ENCODE results near the gene SGMS2. TPM values are rescaled to one million over a fixed set of nuclear protein-coding genes. Genes with fewer than 3 reads are reported as not detected.

The SGMS2 gene
- total and polyA plus RNA-seq, 10 of the 15 experiments (the other 5 are each of a cell fraction or from before 2014, with no cell fraction given): under 0.01 to 3.2 (median 0.17) TPM; not detected in 4

DNA sequence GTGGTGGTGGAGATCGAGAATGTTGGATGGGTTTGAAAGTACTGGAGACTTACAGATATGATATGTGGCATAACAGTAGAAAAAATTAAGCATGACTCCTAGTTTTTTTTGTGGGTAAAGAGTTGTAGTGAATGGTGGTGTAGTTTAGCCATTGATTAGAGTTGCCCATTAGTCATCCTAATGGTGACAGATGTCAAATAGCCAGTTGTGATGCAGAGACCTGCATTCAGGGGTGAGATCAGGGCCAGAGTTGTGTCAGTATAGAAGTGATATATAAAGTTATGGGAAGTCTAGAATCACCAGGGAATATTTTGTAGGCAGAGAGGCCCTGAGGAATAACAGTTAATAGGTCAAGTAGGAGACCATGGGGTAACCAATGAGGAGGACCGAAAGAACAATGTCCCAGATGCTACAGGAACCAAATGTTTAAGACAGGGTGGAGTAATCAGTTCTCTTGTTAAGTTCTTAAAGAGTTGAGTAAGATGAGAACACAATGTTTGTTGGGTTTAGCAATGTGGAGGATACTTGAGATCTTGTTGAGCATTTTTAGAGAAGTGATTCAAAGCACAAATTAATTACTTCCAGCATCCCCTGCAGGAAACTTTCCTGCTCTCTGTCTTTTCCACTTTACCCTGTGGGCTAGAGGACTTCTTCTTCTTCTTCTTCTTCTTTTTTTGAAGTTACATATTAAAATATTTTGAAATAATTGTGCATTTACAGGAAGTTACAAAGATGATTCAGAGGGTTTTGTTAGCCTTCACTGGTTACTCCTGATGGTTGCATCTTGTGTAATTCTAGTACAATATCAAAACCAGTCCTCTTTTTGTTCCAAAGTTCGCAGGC lies 13.3 kb downstream of the SGMS2 start (continued):
- TF ChIP-seq, protein P1, sequence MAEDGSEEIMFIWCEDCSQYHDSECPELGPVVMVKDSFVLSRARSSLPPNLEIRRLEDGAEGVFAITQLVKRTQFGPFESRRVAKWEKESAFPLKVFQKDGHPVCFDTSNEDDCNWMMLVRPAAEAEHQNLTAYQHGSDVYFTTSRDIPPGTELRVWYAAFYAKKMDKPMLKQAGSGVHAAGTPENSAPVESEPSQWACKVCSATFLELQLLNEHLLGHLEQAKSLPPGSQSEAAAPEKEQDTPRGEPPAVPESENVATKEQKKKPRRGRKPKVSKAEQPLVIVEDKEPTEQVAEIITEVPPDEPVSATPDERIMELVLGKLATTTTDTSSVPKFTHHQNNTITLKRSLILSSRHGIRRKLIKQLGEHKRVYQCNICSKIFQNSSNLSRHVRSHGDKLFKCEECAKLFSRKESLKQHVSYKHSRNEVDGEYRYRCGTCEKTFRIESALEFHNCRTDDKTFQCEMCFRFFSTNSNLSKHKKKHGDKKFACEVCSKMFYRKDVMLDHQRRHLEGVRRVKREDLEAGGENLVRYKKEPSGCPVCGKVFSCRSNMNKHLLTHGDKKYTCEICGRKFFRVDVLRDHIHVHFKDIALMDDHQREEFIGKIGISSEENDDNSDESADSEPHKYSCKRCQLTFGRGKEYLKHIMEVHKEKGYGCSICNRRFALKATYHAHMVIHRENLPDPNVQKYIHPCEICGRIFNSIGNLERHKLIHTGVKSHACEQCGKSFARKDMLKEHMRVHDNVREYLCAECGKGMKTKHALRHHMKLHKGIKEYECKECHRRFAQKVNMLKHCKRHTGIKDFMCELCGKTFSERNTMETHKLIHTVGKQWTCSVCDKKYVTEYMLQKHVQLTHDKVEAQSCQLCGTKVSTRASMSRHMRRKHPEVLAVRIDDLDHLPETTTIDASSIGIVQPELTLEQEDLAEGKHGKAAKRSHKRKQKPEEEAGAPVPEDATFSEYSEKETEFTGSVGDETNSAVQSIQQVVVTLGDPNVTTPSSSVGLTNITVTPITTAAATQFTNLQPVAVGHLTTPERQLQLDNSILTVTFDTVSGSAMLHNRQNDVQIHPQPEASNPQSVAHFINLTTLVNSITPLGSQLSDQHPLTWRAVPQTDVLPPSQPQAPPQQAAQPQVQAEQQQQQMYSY (CRISPR knock-in tag; IDR thresholded peaks at IDR 0.05): no peak

DNA sequence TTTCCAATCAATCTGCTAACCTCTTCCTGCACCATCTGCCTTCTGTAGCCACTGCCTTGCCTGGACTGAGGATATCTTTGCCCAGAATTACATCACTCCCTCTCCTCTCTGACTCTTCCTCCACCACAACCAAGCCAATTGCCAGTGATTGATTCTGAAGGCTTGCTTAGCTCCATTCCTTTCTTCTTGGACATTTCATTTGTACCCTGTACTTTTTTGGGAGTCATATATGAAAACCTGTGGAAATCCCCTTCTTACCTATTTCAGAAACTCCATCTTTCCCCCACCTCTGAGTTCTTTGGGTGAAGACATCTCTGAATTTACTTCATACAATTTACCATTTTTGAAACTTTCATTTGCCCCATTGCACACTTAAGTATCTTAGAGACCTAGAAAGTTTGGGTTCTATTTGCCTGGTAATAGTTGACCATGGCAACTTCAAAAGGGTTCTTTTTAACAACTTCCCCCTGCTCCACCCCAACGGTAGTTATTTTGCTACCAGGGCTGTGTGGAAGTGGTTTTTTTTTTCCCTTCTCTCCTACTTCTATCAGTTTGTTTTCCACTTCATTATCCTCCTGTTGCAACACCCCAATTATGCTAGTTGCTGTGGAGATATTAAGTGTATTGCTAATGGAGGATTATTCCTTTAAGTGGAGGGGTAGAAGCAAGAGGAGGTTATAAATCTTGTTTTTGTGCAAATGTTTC lies 14.3 kb downstream of the SGMS2 start:
- 0% methylated on average over 1 of the region's 1 CpG for WGBS (ENCODE audit: insufficient coverage, insufficient replicate concordance, low lambda C conversion rate, missing lambda C conversion rate)
- SMC1A ChIA-PET (ENCODE audit: uncharacterized antibody, unreplicated experiment): no interaction called here
- ATAC-seq: no peak
- in situ Hi-C loops (cut with MboI): no loop called here
- H3K9me3 ChIP-seq (replicated peaks; ENCODE audit: control insufficient read depth, insufficient read depth, low read length): no peaks in the 10 kb centered on the region
- H3K36me3 ChIP-seq (ENCODE audit: control insufficient read depth in 2 of 2, insufficient read depth in 2 of 2, low read length in 1 of 2): no peaks in the 10 kb centered on the region
- CTCF ChIA-PET: no interaction called here
- H3K79me2 ChIP-seq (ENCODE audit: control insufficient read depth, insufficient read depth, low read length): no peaks in the 10 kb centered on the region
- POLR2A ChIA-PET: no interaction called here
- intact Hi-C loops (cut with micrococcal nuclease; ENCODE audit: unreplicated experiment): no loop called here
- no peak overlapping the region for H3K9ac ChIP-seq (ENCODE audit: control insufficient read depth, insufficient read depth, low read length)
- RAD21 ChIA-PET (ENCODE audit: unreplicated experiment): no interaction called here
- H3K27ac ChIP-seq (ENCODE audit: control insufficient read depth, insufficient read depth): no peak overlapping the region
- H3K4me3 ChIP-seq: no peak overlapping the region
- H3K4me1 ChIP-seq (ENCODE audit: control insufficient read depth, insufficient read depth, low read length): no peaks in the 10 kb centered on the region
- no peak overlapping the region for H3K4me2 ChIP-seq (ENCODE audit: control insufficient read depth, insufficient read depth)
- H3K27me3 ChIP-seq (replicated peaks in 1 of 2; ENCODE audit: control insufficient read depth in 2 of 2, insufficient read depth in 2 of 2, low read length in 1 of 2): no peaks in the 10 kb centered on the region
- no peak overlapping the region for H2AFZ ChIP-seq (ENCODE audit: control insufficient read depth, low read depth, low read length)
- DNase-seq (ENCODE audit: low read depth, low spot score): no peak
- TF ChIP-seq RUNX3 (IDR thresholded peaks at IDR 0.05; ENCODE audit: low read length): no peak
- no peak for TF ChIP-seq HDAC2 (IDR thresholded peaks at IDR 0.05)
- TF ChIP-seq DPF2 (IDR thresholded peaks at IDR 0.05): no peak
- TF ChIP-seq, protein P2, sequence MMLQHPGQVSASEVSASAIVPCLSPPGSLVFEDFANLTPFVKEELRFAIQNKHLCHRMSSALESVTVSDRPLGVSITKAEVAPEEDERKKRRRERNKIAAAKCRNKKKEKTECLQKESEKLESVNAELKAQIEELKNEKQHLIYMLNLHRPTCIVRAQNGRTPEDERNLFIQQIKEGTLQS (IDR thresholded peaks at IDR 0.05; ENCODE audit: borderline replicate concordance, extremely low read depth, low read depth, low read length): no peak
- TF ChIP-seq, protein P3, sequence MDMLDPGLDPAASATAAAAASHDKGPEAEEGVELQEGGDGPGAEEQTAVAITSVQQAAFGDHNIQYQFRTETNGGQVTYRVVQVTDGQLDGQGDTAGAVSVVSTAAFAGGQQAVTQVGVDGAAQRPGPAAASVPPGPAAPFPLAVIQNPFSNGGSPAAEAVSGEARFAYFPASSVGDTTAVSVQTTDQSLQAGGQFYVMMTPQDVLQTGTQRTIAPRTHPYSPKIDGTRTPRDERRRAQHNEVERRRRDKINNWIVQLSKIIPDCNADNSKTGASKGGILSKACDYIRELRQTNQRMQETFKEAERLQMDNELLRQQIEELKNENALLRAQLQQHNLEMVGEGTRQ (IDR thresholded peaks at IDR 0.05; ENCODE audit: borderline replicate concordance, low read depth, low read length): no peak
- TF ChIP-seq TARDBP (IDR thresholded peaks at IDR 0.05; ENCODE audit: borderline replicate concordance): no peak
- TF ChIP-seq GABPA (IDR thresholded peaks at IDR 0.05; ENCODE audit: low read depth): no peak
- H4K20me1 ChIP-seq (ENCODE audit: control insufficient read depth, insufficient read depth): no peaks in the 10 kb centered on the region
- no peak for FAIRE-seq
- BruUV-seq (replicated peaks): no TSS peak
